GM21447 (cell line): ENCODE measurements around the gene FRMD3.
A peak's percentile ranks its signal among the peaks of the same experiment; 100 is the strongest.

Experiments
- ATAC-seq: cut with Tn5 transposase; IDR thresholded peaks from one replicate; pipeline ENCODE4 v1.9.1; 2021; ENCODE audit not compliant: unreplicated experiment

FRMD3 gene

GRCh38 chr9:83342731-83343130, 195.5 kb downstream of the FRMD3 start:
- ATAC-seq = no peak

- no peak for ATAC-seq
Observed at GRCh38 chr9:83342006-83342405, 196.2 kb downstream of the FRMD3 start.

GRCh38 chr9:83340451-83340850, 197.8 kb downstream of the FRMD3 start:
- no peak for ATAC-seq

GRCh38 chr9:83339435-83339834, 198.8 kb downstream of the FRMD3 start:
- ATAC-seq = no peak

GRCh38 chr9:83336706-83337105, 201.5 kb downstream of the FRMD3 start:
- no peak for ATAC-seq

- ATAC-seq = peak; percentile 72
Observed at GRCh38 chr9:83334320-83334719, 203.9 kb downstream of the FRMD3 start.

GRCh38 chr9:83330207-83331196, 207.7 kb downstream of the FRMD3 start:
- no peak for ATAC-seq

GRCh38 chr9:83327750-83328622, 210.2 kb downstream of the FRMD3 start:
- no peak for ATAC-seq

- ATAC-seq = no peak
Observed at GRCh38 chr9:83327323-83327722, 210.9 kb downstream of the FRMD3 start.

- ATAC-seq = no peak
Observed at GRCh38 chr9:83323148-83323547, 215.1 kb downstream of the FRMD3 start.

GRCh38 chr9:83322438-83322837, 215.8 kb downstream of the FRMD3 start:
- ATAC-seq = no peak

GRCh38 chr9:83317244-83317643, 221.0 kb downstream of the FRMD3 start:
- no peak for ATAC-seq

GRCh38 chr9:83315649-83316048, 222.6 kb downstream of the FRMD3 start:
- no peak for ATAC-seq

- ATAC-seq = no peak
Observed at GRCh38 chr9:83313781-83314180, 224.4 kb downstream of the FRMD3 start.

- no peak for ATAC-seq
Observed at GRCh38 chr9:83312537-83312936, 225.7 kb downstream of the FRMD3 start.

- no peak for ATAC-seq
Observed at GRCh38 chr9:83307066-83307724, 231.0 kb downstream of the FRMD3 start.

- ATAC-seq = no peak
Observed at GRCh38 chr9:83304686-83305085, 233.5 kb downstream of the FRMD3 start.

GRCh38 chr9:83299571-83299970, 238.6 kb downstream of the FRMD3 start:
- ATAC-seq = no peak

- no peak for ATAC-seq
Observed at GRCh38 chr9:83299094-83299493, 239.1 kb downstream of the FRMD3 start.

GRCh38 chr9:83296123-83296522, 242.1 kb downstream of the FRMD3 start:
- peak; percentile 74 for ATAC-seq

GRCh38 chr9:83294816-83295215, 243.4 kb downstream of the FRMD3 start:
- ATAC-seq = no peak
